HTERT RPE-1 (cell line): Measurements from ENCODE around the gene GPC5.
"Not testable (repeated sequence)": the region's sequence is repeated elsewhere in the genome, so short reads cannot be mapped to it uniquely, and the experiment has no call there.

Source experiments
- in situ Hi-C: fragments of 300-500 bp; cut with MboI; formaldehyde crosslinking; loops from 4 replicates; pipeline ENCODE4 v1.14.3; 2020; ENCODE audit warnings: low sequenced_read_pairs

The GPC5 gene

GRCh38 chr13:92413452-92413851 is 1015.0 kb downstream of the GPC5 start:
- in situ Hi-C loops, result no loop called here

- in situ Hi-C loops, result no loop called here
Measured at GRCh38 chr13:92414851-92415250, 1016.4 kb downstream of the GPC5 start.

GRCh38 chr13:92415781-92416180 is 1017.4 kb downstream of the GPC5 start:
- in situ Hi-C loops, result no loop called here

- in situ Hi-C loops, result no loop called here
Measured at GRCh38 chr13:92418818-92419412, 1020.5 kb downstream of the GPC5 start.

GRCh38 chr13:92429231-92429630 is 1030.8 kb downstream of the GPC5 start:
- in situ Hi-C loops, result no loop called here

GRCh38 chr13:92433386-92433785 is 1035.0 kb downstream of the GPC5 start:
- in situ Hi-C loops, result no loop called here

GRCh38 chr13:92433963-92434362 is 1035.5 kb downstream of the GPC5 start:
- in situ Hi-C loops, result no loop called here

- in situ Hi-C loops, result no loop called here
Measured at GRCh38 chr13:92436924-92437323, 1038.5 kb downstream of the GPC5 start.

GRCh38 chr13:92444244-92444643 is 1045.8 kb downstream of the GPC5 start:
- in situ Hi-C loops, result no loop called here

- in situ Hi-C loops, result no loop called here
Measured at GRCh38 chr13:92451060-92451459, 1052.6 kb downstream of the GPC5 start.

GRCh38 chr13:92452840-92453239 is 1054.4 kb downstream of the GPC5 start:
- in situ Hi-C loops, result no loop called here

- in situ Hi-C loops, result no loop called here
Measured at GRCh38 chr13:92459306-92459705, 1060.9 kb downstream of the GPC5 start.

GRCh38 chr13:92460479-92460878 is 1062.1 kb downstream of the GPC5 start:
- in situ Hi-C loops, result no loop called here

- in situ Hi-C loops, result no loop called here
Measured at GRCh38 chr13:92461402-92461801, 1063.0 kb downstream of the GPC5 start.

GRCh38 chr13:92461831-92462230 is 1063.4 kb downstream of the GPC5 start:
- in situ Hi-C loops, result no loop called here

- in situ Hi-C loops, result no loop called here
Measured at GRCh38 chr13:92463134-92463533, 1064.7 kb downstream of the GPC5 start.

- in situ Hi-C loops, result no loop called here
Measured at GRCh38 chr13:92473765-92474475, 1075.5 kb downstream of the GPC5 start.

- in situ Hi-C loops, result no loop called here
Measured at GRCh38 chr13:92480387-92480786, 1082.0 kb downstream of the GPC5 start.

- in situ Hi-C loops, result not testable (repeated sequence)
Measured at GRCh38 chr13:92482790-92483189, 1084.4 kb downstream of the GPC5 start.

- in situ Hi-C loops, result no loop called here
Measured at GRCh38 chr13:92483894-92484293, 1085.5 kb downstream of the GPC5 start.

GRCh38 chr13:92487238-92487637 is 1088.8 kb downstream of the GPC5 start:
- in situ Hi-C loops, result no loop called here

- in situ Hi-C loops, result no loop called here
Measured at GRCh38 chr13:92488249-92488852, 1089.9 kb downstream of the GPC5 start.
